ENCODE results near the gene ADD2.
"Not testable (repeated sequence)": the region's sequence is repeated elsewhere in the genome, so short reads cannot be mapped to it uniquely, and the experiment has no call there.

Gene ADD2, protein sequence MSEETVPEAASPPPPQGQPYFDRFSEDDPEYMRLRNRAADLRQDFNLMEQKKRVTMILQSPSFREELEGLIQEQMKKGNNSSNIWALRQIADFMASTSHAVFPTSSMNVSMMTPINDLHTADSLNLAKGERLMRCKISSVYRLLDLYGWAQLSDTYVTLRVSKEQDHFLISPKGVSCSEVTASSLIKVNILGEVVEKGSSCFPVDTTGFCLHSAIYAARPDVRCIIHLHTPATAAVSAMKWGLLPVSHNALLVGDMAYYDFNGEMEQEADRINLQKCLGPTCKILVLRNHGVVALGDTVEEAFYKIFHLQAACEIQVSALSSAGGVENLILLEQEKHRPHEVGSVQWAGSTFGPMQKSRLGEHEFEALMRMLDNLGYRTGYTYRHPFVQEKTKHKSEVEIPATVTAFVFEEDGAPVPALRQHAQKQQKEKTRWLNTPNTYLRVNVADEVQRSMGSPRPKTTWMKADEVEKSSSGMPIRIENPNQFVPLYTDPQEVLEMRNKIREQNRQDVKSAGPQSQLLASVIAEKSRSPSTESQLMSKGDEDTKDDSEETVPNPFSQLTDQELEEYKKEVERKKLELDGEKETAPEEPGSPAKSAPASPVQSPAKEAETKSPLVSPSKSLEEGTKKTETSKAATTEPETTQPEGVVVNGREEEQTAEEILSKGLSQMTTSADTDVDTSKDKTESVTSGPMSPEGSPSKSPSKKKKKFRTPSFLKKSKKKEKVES

DNA sequence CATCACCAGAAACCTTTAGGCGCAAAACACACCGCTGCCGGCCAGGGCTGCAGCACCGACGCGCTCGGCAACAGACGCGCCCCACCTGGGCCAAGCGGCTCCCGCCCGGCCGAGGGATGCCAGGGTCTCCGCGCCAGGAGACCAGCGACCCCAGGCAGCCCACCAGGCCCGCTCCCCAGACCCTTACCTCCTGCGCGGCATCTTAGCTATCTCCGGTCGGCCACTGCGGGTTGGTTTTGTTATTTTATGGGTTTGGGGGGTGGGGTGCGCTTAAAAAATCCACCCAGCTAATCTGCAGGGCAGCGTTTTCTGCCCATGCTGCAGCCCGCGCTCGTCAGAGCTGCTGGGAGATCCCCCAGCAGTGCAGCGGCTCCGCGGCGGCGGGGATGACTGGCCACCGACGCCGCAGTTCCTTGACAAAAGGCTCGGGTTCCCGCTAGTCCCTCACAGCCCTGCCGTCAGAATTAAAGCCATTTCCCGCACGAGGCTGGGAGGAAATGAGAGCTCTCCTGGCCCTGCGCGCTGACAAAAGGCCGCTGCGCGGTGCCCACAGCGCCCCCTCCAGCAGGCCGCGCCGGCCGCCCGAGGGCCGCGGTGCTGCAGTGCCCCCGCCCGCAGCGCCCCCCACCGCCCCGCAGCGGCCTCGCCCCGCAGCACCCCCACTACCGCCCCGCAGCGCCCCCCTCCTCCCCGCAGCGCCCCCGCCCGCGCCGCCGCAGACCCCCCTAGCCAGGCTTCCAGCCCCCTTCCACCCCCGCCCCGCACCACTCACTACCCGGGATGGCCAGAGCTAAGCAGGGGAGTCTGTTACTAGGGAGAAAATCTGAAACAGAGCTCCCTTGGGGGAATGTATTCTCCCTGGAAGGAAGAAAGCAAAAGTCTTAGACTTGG lies at the start of gene ADD2:
Gene ADD2, minus strand, starts transcription at position 502 of the 891 bp plus-strand sequence. CDS start 61,792 bp downstream, outside the sequence.
- peak in 1 of 2 donors; percentile 32 for DNase-seq (ENCODE audit: low read depth in 2 of 2)

DNA sequence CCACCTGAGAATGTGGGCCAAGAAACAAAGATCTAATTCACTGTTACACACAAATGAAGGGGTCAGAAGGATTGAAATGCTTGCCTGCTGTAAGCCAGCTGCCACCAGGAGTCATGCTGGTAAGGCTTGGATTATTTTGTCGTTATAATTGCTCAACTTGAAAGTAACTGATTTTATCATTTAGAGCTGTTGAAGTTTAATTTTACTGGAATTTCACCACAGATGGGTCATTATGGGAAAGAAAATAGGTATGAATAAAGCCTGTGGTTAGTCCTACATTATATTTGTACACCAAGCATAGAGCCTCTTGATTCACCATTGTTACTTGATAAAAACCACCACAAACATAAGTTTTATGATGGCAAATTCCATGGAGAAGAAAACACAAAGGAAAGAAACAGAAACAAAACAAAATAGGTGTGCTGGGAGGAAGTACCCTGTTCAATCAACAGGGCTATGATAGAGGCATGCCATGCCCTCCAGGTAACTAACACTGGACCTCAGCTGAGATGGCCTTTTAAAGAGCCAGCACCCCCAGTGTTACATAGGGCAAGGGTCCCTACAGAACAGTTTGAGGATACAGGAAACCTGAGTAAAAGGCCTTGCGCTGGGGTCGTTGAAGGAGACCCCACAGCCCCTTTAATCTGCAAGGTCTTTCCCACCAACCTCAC lies 49.4 kb upstream of the ADD2 start:
- DNase-seq (ENCODE audit: low read depth in 2 of 2): no peak

DNA sequence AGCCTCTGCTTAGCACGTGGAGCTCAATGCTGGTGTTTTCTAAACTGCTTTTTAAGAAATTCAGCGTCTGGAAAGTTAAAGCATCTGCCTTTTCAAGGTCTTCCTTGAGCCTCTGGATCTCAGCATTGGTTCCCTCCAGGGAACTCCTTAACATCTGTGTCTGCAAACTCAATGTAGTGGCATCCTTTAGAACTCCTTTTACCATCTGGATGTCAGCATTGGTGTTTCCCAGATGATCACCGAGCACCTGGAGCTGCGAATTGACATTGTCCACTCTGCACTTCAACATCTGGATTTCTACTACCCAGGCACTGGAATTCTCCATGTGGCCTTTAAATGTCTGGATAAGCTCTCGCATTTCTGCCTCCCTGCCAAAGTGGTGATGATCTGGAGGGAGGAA lies 48.7 kb upstream of the ADD2 start:
- DNase-seq (ENCODE audit: low read depth in 2 of 2): no peak

- no peak for DNase-seq (ENCODE audit: low read depth in 2 of 2)
Observed at GRCh38 chr2:70808983-70809958, 41.3 kb upstream of the ADD2 start.

DNA sequence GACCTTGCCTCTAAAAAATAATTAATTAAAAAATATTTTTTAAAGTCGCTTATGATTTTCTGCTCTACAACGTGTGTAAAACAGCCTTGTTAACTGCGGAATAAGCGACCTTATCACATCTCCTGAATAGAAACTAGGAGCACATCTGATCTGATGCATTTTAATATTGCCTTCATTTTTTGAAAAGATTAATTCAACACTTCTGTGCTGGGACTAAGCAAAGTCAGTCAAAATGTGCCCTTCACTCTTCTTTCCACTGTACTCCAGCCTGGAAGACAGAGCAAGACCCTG lies 39.8 kb upstream of the ADD2 start:
- DNase-seq (ENCODE audit: low read depth in 2 of 2): no peak

GRCh38 chr2:70807102-70807827 lies 39.3 kb upstream of the ADD2 start:
- no peak for DNase-seq (ENCODE audit: low read depth in 2 of 2)

- DNase-seq (ENCODE audit: low read depth in 2 of 2): no peak
Observed at GRCh38 chr2:70806620-70807019, 38.6 kb upstream of the ADD2 start.

DNA sequence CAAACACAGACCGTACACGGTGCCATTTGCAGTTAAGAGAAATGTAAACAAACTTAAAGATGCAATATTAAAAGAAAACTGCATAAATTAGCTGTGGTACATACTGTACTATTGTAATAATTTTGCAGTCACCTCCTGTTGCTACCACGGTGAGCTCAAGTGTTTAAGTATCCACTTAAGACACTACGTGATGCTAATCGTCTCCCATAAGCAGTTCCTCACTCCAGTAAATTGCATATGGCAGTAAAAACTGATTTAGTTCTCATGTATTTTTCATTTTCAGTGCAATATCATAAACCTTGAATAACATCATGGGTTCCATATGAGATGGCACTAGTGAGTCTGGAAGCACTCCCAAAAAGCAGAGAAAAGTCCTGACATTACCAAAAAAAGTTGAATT lies 38.0 kb upstream of the ADD2 start:
- DNase-seq (ENCODE audit: low read depth in 2 of 2): no peak

GRCh38 chr2:70801607-70802263 lies 33.7 kb upstream of the ADD2 start:
- DNase-seq (ENCODE audit: low read depth in 2 of 2): no peak

- DNase-seq (ENCODE audit: low read depth in 2 of 2): no peak
Observed at GRCh38 chr2:70799706-70800105, 31.7 kb upstream of the ADD2 start.

DNA sequence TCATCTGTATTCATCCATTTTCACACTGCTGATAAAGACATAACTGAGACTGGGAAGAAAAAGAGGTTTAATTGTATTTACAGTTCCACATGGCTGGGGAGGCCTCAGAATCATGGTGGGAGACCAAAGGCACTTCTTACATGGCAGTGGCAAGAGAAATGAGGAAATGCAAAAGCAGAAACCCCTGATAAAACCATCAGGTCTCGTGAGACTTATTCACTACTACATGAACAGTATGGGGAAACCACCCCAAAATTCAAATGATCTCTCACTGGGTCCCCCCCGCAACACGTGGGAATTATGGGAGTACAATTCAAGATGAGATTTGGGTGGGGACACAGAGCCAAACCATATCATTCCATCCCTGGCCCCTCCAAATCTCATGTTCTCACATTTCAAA lies 30.0 kb upstream of the ADD2 start:
- not testable (repeated sequence) for DNase-seq (ENCODE audit: low read depth in 2 of 2)

GRCh38 chr2:70797506-70797905 lies 29.5 kb upstream of the ADD2 start:
- DNase-seq (ENCODE audit: low read depth in 2 of 2): no peak

- no peak for DNase-seq (ENCODE audit: low read depth in 2 of 2)
Observed at GRCh38 chr2:70796262-70796661, 28.3 kb upstream of the ADD2 start.

GRCh38 chr2:70795164-70795995 lies 27.4 kb upstream of the ADD2 start:
- DNase-seq (ENCODE audit: low read depth in 2 of 2): no peak

DNA sequence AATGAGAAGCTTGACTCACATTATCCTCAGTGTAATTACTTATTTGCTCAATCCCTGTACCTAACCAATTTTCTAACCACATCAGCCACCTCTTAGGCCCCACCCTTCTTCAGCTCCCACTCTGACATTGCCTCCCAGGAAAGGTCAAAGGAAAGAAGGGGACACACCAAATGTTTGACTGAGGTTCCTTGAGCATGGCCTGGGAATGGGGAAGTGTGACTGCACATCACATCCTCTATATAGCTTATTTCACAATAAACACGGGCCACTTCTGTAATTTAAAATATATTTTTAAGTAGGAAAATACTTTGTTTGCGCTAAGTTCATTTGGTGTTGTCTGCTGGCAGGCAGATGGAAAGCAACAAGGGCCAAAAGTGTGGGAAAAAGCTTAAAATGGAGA lies 25.4 kb upstream of the ADD2 start:
- no peak for DNase-seq (ENCODE audit: low read depth in 2 of 2)

DNA sequence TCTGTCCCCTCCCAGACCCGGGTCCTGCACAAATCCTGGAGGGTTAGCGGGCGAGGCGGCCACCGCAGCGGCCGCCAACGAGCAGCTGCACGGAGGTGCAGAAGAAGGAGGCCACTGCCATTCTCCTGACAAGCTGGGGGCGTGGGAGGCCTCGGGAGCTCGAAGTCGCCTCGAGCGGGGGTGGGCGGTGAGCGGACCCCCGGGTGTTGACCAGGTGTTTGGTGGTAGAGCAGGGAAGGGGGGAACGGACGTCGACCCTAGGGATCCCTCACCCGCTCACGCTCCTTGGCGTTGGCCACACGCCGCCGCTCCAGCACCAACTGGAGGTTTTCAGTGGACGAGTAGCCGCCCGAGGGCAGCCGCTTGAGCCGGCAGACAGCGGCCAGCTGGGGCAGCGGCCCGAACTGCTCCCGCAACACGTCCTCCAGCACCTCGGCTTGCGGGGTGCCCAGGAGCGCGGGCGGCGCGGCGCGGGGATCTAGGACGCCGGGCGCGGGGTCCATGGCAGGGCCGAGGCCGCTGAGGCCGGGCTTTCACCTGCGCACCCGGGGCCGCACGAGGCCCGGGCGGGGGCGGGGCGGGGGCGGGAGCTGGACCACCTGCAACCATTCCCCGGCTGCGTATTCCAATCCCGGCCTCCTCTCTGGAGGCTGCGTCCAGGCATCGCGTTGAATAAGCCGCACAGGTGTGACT lies 22.3 kb upstream of the ADD2 start, which contains the start of gene FIGLA:
Gene FIGLA, minus strand, starts transcription at position 508 of the 693 bp plus-strand sequence. Its CDS starts 5 bp downstream, at position 503.
- peak in 1 of 2 donors; percentile 4 for DNase-seq (ENCODE audit: low read depth in 2 of 2)

DNA sequence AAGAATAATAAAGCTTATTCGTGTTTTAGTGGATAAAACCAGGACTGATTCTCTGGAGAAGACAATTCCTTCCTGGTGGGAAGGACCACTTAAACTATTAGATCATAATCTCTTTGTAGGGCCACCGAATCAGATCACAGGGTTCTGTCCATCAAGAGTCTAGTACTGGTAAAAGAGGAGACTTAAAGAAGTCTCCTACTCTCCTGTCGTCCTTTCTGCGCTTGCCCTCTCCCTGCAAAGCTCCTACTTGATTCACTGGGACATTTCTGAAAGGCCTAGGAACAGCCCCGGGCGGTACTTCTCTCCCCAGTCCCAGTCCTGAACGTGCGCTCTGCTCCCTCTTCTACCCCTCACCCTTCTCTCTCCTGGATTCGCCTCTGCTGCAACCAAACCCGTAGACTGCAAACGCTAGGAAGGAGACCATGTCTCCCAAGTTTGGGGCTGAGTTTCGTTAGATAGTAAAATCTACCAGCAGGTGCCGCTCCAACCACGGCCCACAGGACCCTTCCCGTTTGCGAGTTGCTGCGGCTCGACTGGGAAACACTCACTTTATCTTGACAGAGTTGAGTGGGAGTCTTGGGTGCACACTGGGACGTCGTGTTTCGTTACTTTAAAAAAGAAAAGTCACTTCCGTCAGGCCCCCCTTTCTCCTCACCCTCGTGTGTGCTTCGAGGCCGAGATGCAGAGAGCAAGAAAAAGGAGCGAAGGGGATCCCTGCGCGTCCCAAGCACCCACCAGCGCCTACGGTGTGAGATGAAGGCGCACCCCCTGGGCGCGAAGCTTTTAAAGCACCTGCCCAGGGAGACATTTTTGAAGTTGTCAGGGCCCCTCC lies 21.5 kb upstream of the ADD2 start:
- peak; percentile 58 to 63 for DNase-seq (ENCODE audit: low read depth in 2 of 2)

Data from stimulated activated CD4-positive, alpha-beta T cell treated with anti-CD3 and anti-CD28 coated beads, Interleukin-1b, Interleukin-23, amount 100 ng/mL, for 4 hours (primary cell).